Bronchial epithelial cell (primary cell): ENCODE measurements around the gene PLXNA3. TPM values are rescaled to one million over a fixed set of nuclear protein-coding genes. Genes with fewer than 3 reads are reported as not detected.

ENCODE experiments used
- DNase-seq: peaks from one replicate; pipeline ENCODE4 v3.0.0-alpha.2; 2010; ENCODE audit warnings: low read depth
- FAIRE-seq: peaks from 2 replicates; lab custom pipeline; 2011; peaks lifted over from hg19 to GRCh38; lab: Jason Lieb, UNC
- H3K27me3 ChIP-seq: 2 replicates; pipeline ENCODE4 v1.5.1; 2011; ENCODE audit warnings: low read length; ENCODE audit not compliant: control insufficient read depth, insufficient read depth
- H3K36me3 ChIP-seq: 2 replicates; pipeline ENCODE4 v1.5.1; 2011; ENCODE audit warnings: low read length; ENCODE audit not compliant: control insufficient read depth, insufficient read depth
- H3K4me3 ChIP-seq: 2 replicates; pipeline ENCODE4 v1.5.1; 2011; ENCODE audit warnings: mild to moderate bottlenecking, low read depth, low read length, control low read depth
- CTCF ChIP-seq: IDR thresholded peaks from 2 replicates; pipeline ENCODE4 v1.5.1; 2011; ENCODE audit warnings: mild to moderate bottlenecking, moderate library complexity, low read length, control low read depth, inconsistent platforms; ENCODE audit not compliant: insufficient read depth, severe bottlenecking
- total RNA-seq: library from RNA; depleted of rRNA; stranded (reverse); fragments of >200 nt; gene quantifications from 2 replicates; pipeline ENCODE4 v1.2.1, GENCODE V29; 2014

Gene PLXNA3
- total RNA-seq, 1 donor from 2014 or later: 8.7 TPM

- peaks cover 39% of the 10 kb centered on the region for H3K36me3 ChIP-seq
- H3K27me3 ChIP-seq: no peaks in the 10 kb centered on the region
- FAIRE-seq: no peak
Measured at GRCh38 chrX:154468217-154468616, 10.1 kb downstream of the PLXNA3 start.

DNA sequence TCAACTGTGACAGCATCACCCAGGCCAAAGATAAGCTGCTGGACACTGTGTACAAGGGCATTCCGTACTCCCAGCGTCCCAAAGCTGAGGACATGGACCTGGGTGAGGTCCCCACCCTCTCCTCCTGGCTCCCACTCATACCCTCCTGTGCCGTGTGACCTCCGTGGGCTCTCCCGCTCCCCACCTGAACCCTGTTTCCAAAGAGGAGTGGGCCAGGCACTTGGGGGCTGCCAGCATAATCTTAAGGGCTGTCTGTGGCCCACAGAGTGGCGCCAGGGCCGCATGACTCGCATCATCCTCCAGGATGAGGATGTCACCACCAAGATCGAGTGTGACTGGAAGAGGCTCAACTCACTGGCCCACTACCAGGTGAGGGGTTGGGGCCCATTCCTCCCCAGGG, 11.0 kb downstream of the PLXNA3 start:
- no peak overlapping the region for H3K4me3 ChIP-seq
- no peak for TF ChIP-seq CTCF
- peaks cover 39% of the 10 kb centered on the region for H3K36me3 ChIP-seq
- FAIRE-seq (no peak), DNase-seq (no peak)
- H3K27me3 ChIP-seq: no peaks in the 10 kb centered on the region

More at GRCh38 chrX:154468217-154468616, 10.1 kb downstream of the PLXNA3 start:
- no peak for TF ChIP-seq CTCF
- no peak overlapping the region for H3K4me3 ChIP-seq
- no peak for DNase-seq

- FAIRE-seq (no peak), DNase-seq (no peak)
- no peak for TF ChIP-seq CTCF
- H3K36me3 ChIP-seq: peaks cover 37% of the 10 kb centered on the region
- H3K4me3 ChIP-seq: no peak overlapping the region
- H3K27me3 ChIP-seq: no peaks in the 10 kb centered on the region
Measured at GRCh38 chrX:154469880-154470279, 11.8 kb downstream of the PLXNA3 start.

DNA sequence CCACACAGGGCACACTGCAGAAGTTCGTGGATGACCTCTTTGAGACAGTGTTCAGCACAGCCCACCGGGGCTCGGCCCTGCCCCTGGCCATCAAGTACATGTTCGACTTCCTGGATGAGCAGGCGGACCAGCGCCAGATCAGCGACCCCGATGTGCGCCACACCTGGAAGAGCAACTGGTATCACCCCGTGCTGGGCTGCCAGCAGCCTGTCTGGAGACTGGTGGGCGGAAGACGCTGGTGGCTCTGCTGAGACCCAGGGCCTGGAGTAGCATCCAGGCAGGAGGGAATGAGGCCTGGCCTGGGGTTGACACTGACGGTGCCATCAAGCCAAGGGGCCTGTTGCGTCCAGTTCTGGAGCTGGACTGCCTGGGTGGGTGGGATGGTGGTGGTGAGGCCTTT, 12.4 kb downstream of the PLXNA3 start:
- Histone ChIP-seq H3K27me3 (no peaks in the 10 kb centered on the region), H3K4me3 (no peak overlapping the region), H3K36me3 (peaks cover 33% of the 10 kb centered on the region)
- no peak for DNase-seq
- FAIRE-seq: no peak
- no peak for TF ChIP-seq CTCF

DNA sequence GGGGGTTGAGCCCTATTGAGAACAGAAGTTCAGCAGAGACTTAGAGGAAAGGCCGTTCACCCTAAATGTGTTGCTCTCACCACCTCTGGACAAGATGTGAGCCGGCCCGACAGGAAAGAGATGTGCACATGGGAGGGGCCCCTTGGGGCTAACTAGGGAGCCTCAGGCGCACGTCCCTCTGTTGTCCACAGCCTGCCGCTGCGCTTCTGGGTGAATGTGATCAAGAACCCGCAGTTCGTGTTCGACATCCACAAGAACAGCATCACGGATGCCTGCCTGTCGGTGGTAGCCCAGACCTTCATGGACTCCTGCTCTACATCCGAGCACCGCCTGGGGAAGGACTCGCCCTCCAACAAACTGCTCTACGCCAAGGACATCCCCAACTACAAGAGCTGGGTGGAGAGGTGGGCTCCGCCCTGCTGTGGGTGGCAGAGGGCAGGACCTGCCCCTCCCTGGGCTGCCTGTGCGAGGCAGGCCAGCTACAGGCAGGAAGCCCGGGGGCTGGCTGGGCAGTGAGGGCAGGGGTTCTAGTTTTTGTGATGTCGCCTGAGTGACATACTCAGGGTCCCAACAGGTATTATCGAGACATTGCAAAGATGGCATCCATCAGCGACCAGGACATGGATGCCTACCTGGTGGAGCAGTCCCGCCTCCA, 13.0 kb downstream of the PLXNA3 start:
- no peak for TF ChIP-seq CTCF
- peaks cover 33% of the 10 kb centered on the region for H3K36me3 ChIP-seq
- DNase-seq: no peak
- no peak overlapping the region for H3K4me3 ChIP-seq
- H3K27me3 ChIP-seq: no peaks in the 10 kb centered on the region
- no peak for FAIRE-seq
